Measurements from ENCODE around the gene RHOU.

Gene RHOU

GRCh38 chr1:228702433-228702832 is 32.8 kb upstream of the RHOU start:
- TF ChIP-seq Cebpa-rat (IDR thresholded peaks at IDR 0.05), result no peak
- no peak overlapping the region for H3K27ac ChIP-seq
- H3K4me1 ChIP-seq, result no peaks in the 10 kb centered on the region
- no peak overlapping the region for H3K4me2 ChIP-seq
- no peaks in the 10 kb centered on the region for H3K36me3 ChIP-seq
- no peaks in the 10 kb centered on the region for H3K27me3 ChIP-seq
- no peak overlapping the region for H3K4me3 ChIP-seq
- H3K9ac ChIP-seq, result no peak overlapping the region
- 0 out of 2 replicates have a peak, but pooled peaks cover 4% of the 10 kb centered on the region for H3K9me3 ChIP-seq
- no peaks in the 10 kb centered on the region for H4K20me1 ChIP-seq

- H3K27me3 ChIP-seq, result no peaks in the 10 kb centered on the region
- no peak for TF ChIP-seq Cebpa-rat (IDR thresholded peaks at IDR 0.05)
- no peak overlapping the region for H3K4me3 ChIP-seq
- no peaks in the 10 kb centered on the region for H4K20me1 ChIP-seq
- no peaks in the 10 kb centered on the region for H3K36me3 ChIP-seq
- no peaks in the 10 kb centered on the region for H3K4me1 ChIP-seq
- H3K9ac ChIP-seq, result no peak overlapping the region
- H3K9me3 ChIP-seq, result 0 out of 2 replicates have a peak, but pooled peaks cover 4% of the 10 kb centered on the region
- H3K4me2 ChIP-seq, result no peak overlapping the region
- no peak overlapping the region for H3K27ac ChIP-seq
Measured at GRCh38 chr1:228706305-228706704, 29.0 kb upstream of the RHOU start.

- TF ChIP-seq Cebpa-rat (IDR thresholded peaks at IDR 0.05), result no peak
- no peak overlapping the region for H3K4me2 ChIP-seq
- no peak overlapping the region for H3K27ac ChIP-seq
- H3K36me3 ChIP-seq, result no peaks in the 10 kb centered on the region
- no peaks in the 10 kb centered on the region for H3K4me1 ChIP-seq
- no peaks in the 10 kb centered on the region for H3K9me3 ChIP-seq
- no peaks in the 10 kb centered on the region for H4K20me1 ChIP-seq
- H3K27me3 ChIP-seq, result no peaks in the 10 kb centered on the region; the same call in 1 of the 2 replicates
- no peak overlapping the region for H3K9ac ChIP-seq
- no peak overlapping the region for H3K4me3 ChIP-seq
Measured at GRCh38 chr1:228717081-228717480, 18.2 kb upstream of the RHOU start.

GRCh38 chr1:228721407-228721806 is 13.9 kb upstream of the RHOU start:
- no peak for TF ChIP-seq Cebpa-rat (IDR thresholded peaks at IDR 0.05)
- H3K27me3 ChIP-seq, result no peaks in the 10 kb centered on the region; the same call in 1 of the 2 replicates
- H3K4me3 ChIP-seq, result no peak overlapping the region
- no peaks in the 10 kb centered on the region for H3K36me3 ChIP-seq
- H3K27ac ChIP-seq, result no peak overlapping the region
- no peaks in the 10 kb centered on the region for H4K20me1 ChIP-seq
- H3K9me3 ChIP-seq, result no peaks in the 10 kb centered on the region
- H3K4me1 ChIP-seq, result peaks cover 4% of the 10 kb centered on the region
- H3K9ac ChIP-seq, result no peak overlapping the region
- no peak overlapping the region for H3K4me2 ChIP-seq

- Histone ChIP-seq H3K9me3 (no peaks in the 10 kb centered on the region), H3K9ac (no peak overlapping the region)
- TF ChIP-seq Cebpa-rat (IDR thresholded peaks at IDR 0.05), result no peak
Measured at GRCh38 chr1:228723287-228723686, 12.0 kb upstream of the RHOU start.

GRCh38 chr1:228723921-228724320 is 11.4 kb upstream of the RHOU start:
- TF ChIP-seq Cebpa-rat (IDR thresholded peaks at IDR 0.05), result no peak
- H3K4me1 ChIP-seq, result peaks cover 6% of the 10 kb centered on the region
- H3K4me3 ChIP-seq, result no peak overlapping the region
- no peaks in the 10 kb centered on the region for H3K36me3 ChIP-seq
- no peaks in the 10 kb centered on the region; the same call in 1 of the 2 replicates for H3K27me3 ChIP-seq
- H3K4me2 ChIP-seq, result no peak overlapping the region
- no peaks in the 10 kb centered on the region for H4K20me1 ChIP-seq
- H3K27ac ChIP-seq, result no peak overlapping the region
- no peaks in the 10 kb centered on the region for H3K9me3 ChIP-seq
- no peak overlapping the region for H3K9ac ChIP-seq

More at GRCh38 chr1:228723287-228723686, 12.0 kb upstream of the RHOU start:
- H3K27me3 ChIP-seq, result no peaks in the 10 kb centered on the region; the same call in 1 of the 2 replicates
- no peaks in the 10 kb centered on the region for H3K36me3 ChIP-seq
- H3K4me3 ChIP-seq, result no peak overlapping the region
- no peak overlapping the region for H3K4me2 ChIP-seq
- H3K27ac ChIP-seq, result no peak overlapping the region
- H3K4me1 ChIP-seq, result peaks cover 6% of the 10 kb centered on the region
- no peaks in the 10 kb centered on the region for H4K20me1 ChIP-seq

- TF ChIP-seq Cebpa-rat (IDR thresholded peaks at IDR 0.05), result no peak
- Histone ChIP-seq H3K27ac (no peak overlapping the region), H3K36me3 (no peaks in the 10 kb centered on the region), H3K27me3 (no peaks in the 10 kb centered on the region; the same call in 1 of the 2 replicates), H3K9me3 (no peaks in the 10 kb centered on the region), H3K9ac (no peak overlapping the region), H4K20me1 (no peaks in the 10 kb centered on the region), H3K4me2 (no peak overlapping the region), H3K4me1 (peaks cover 6% of the 10 kb centered on the region), H3K4me3 (no peak overlapping the region)
Measured at GRCh38 chr1:228725178-228725577, 10.1 kb upstream of the RHOU start.

GRCh38 chr1:228727681-228728171 is 7.6 kb upstream of the RHOU start:
- H3K9ac ChIP-seq, result no peak overlapping the region
- no peak overlapping the region for H3K4me3 ChIP-seq
- no peaks in the 10 kb centered on the region; the same call in 1 of the 2 replicates for H3K27me3 ChIP-seq
- no peak overlapping the region for H3K27ac ChIP-seq
- H4K20me1 ChIP-seq, result no peaks in the 10 kb centered on the region
- H3K4me1 ChIP-seq, result peaks cover 6% of the 10 kb centered on the region
- no peak overlapping the region for H3K4me2 ChIP-seq
- H3K9me3 ChIP-seq, result no peaks in the 10 kb centered on the region
- H3K36me3 ChIP-seq, result no peaks in the 10 kb centered on the region
- no peak for TF ChIP-seq Cebpa-rat (IDR thresholded peaks at IDR 0.05)

- no peaks in the 10 kb centered on the region for H3K36me3 ChIP-seq
- H3K9me3 ChIP-seq, result no peaks in the 10 kb centered on the region
- peaks cover 43% of the 10 kb centered on the region for H3K27me3 ChIP-seq
- H3K27ac ChIP-seq, result no peak overlapping the region
- H3K4me2 ChIP-seq, result no peak overlapping the region
- TF ChIP-seq Cebpa-rat (IDR thresholded peaks at IDR 0.05), result no peak
- H3K9ac ChIP-seq, result no peak overlapping the region
- H4K20me1 ChIP-seq, result no peaks in the 10 kb centered on the region; the same call in 1 of the 2 replicates
- H3K4me1 ChIP-seq, result peaks cover 7% of the 10 kb centered on the region; the same call in 1 of the 2 replicates
- H3K4me3 ChIP-seq, result no peak overlapping the region
Measured at GRCh38 chr1:228732426-228732825, 2.9 kb upstream of the RHOU start.

- no peak overlapping the region for H3K4me3 ChIP-seq
Measured at GRCh38 chr1:228733576-228733975, 1.7 kb upstream of the RHOU start.

More at GRCh38 chr1:228733576-228733975, 1.7 kb upstream of the RHOU start:
- no peaks in the 10 kb centered on the region; the same call in 1 of the 2 replicates for H4K20me1 ChIP-seq
- H3K4me2 ChIP-seq, result no peak overlapping the region
- H3K9me3 ChIP-seq, result no peaks in the 10 kb centered on the region
- H3K36me3 ChIP-seq, result no peaks in the 10 kb centered on the region
- H3K9ac ChIP-seq, result no peak overlapping the region
- peaks cover 7% of the 10 kb centered on the region; the same call in 1 of the 2 replicates for H3K4me1 ChIP-seq
- peaks cover 53% of the 10 kb centered on the region for H3K27me3 ChIP-seq
- H3K27ac ChIP-seq, result no peak overlapping the region
- TF ChIP-seq Cebpa-rat (IDR thresholded peaks at IDR 0.05), result no peak

Data from BLaER1 (cell line).